SIG-M5 treated with dmso at 0.1 percent for 504 hours (cell line): ENCODE measurements around the gene WDR41.
"Not testable (repeated sequence)": the region's sequence is repeated elsewhere in the genome, so short reads cannot be mapped to it uniquely, and the experiment has no call there.

Experiments used
- DNase-seq: peaks from one replicate; lab custom pipeline; 2025; ENCODE audit not compliant: unreplicated experiment; lab: John Stamatoyannopoulos, UW

The WDR41 gene

GRCh38 chr5:77491783-77492652 is at the start of gene WDR41:
TSS of gene WDR41 (minus strand) at chr5:77492316. CDS start at chr5:77492220, 96 bp downstream.
- peak; percentile 95 for DNase-seq

DNA sequence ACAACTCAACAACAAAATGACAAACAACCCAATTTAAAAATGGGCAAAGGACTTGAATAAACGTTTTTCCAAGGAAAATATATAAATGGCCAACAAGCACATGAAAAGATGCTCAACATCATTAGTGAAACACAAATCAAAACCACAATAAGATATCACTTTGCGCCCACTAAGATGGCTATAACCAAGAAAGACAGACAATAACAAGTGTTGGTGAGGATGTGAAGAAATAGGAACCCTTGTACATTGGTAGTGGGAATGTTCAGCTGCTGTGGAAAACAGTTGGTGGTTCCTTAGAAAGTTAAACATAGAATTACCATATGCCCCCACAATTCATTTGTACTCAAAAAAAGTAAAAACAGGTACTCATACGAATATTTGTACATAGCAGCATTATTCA is 39.2 kb upstream of the WDR41 start:
- DNase-seq: no peak

- DNase-seq: peak; percentile 33
Measured at GRCh38 chr5:77518304-77518703, 26.2 kb upstream of the WDR41 start.

DNA sequence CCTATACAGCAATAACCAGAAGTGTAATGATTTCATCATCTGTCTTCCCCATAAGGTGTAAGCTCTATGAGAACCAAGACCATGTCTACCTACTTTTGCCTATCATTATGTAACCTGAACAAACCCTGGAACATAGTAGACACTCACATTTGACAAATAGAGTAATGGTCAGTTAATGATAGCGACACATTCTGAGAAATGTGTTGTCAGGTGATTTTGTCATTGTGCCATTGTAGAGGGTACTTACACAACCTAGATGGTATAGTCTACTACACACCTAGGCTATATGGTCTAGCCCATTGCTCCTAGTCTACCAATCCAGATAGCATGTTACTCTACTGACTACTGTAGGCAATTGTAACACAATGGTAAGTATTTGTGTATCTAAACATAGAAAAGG is 22.3 kb upstream of the WDR41 start:
- no peak for DNase-seq

DNA sequence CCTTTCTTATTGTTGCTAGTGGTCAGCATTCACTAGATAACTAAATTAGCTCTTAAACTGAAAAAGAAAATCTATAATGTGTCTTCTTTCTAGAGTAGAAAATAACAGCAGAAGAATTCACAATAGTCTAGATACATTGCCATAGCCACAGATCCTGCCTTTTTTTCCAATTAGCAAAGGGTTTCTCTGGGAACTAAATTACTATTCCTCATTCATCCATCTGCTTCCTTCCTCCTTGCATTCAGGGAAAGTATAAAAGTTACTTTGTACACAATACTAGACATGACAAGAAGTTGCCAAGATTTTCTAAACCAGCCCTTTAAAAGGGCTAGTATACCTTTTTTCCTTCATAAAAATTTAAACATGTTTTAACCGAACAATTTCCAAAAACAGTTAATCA is 21.2 kb upstream of the WDR41 start:
- DNase-seq: no peak

DNA sequence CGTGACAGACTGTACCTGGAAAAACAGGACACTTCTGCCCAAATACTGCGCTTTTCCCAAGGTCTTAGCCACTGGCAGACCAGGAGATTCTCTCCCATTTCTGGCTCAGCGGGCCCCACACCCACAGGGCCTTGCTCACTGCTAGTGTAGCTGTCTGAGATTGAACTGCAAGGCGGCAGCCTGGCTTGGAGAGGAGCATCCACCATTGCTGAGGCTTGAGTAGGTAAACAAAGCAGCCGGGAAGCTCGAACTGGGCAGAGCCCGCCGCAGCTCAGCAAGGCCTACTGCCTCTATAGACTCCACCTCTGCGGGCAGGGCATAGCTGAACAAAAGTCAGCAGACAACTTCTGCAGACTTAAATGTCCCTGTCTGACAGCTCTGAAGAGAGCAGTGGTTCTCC is 9.0 kb upstream of the WDR41 start:
- DNase-seq: not testable (repeated sequence)

DNA sequence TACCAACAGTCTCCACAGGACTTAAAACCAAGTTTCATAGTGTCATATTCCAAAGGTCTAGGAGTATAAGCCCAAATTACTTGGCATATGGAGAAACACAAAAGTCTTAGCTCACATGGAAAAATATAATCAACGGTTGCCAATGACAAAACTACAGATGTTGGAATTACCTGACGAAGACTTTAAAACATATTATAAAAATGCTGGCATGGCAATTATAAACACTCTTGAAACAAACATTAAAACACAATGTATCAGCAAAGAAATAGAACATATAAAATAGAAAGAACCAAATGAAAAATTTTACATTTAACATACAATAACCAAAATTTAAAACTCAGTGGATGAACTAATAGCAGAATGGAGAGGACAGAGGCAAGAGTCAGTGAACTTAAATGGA is 7.9 kb upstream of the WDR41 start:
- DNase-seq: no peak

DNA sequence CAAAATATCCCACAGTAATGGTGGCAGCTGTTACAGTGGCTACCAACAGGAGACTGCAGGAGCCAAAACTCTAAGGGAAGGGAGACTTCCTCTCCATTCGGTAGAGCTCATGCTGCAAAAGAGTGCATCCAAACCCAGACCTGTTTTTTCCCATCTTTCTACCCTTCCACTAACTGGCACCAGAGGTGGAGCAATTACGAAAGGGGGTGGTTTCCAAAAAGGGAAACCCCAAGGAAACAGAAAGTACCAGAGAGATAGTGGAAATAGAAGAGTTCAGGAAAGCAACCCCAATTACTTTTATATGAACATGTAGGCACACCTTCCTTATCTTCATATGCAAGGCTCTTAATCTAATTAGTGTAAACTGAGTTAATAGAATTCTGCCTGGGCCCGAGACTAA is 7.3 kb upstream of the WDR41 start:
- DNase-seq: no peak

DNA sequence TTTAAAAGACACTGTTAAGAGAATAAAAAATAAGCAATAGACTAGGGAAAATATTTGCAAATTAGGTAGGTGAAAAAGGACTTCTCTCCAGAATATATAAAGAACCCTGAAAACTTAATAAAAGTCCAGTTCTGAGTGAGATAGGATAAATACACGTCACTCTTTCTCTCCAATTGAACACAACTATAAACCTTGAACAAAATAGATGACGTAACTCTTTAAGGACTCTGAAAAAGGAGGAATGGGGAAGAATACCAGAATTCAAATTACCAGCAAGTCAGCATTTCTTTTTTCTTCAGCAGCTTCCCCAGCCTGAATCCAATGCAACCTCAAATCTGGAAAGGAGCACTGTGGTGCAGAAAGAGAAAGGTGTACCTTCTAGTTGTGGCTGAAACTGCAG is 6.8 kb upstream of the WDR41 start:
- peak; percentile 19 for DNase-seq

- DNase-seq: no peak
Measured at GRCh38 chr5:77494935-77495334, 2.8 kb upstream of the WDR41 start.

DNA sequence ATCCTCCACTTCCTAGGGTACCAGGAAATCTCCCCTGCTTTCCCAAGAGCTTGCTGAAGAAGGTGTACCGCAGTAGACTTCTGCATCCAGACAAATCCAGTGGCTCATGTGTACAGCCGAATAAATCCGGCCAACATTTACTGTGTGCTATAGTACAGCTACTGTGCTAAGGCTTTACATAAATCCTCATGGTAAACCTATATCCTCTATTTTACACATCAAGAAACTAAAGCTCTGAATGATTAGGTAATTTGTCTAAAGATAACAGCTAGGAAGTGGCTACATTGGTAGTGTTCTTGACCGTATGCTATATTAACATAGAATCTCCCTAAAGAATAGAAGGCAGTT is 511 bp upstream of the WDR41 start:
- no peak for DNase-seq

DNA sequence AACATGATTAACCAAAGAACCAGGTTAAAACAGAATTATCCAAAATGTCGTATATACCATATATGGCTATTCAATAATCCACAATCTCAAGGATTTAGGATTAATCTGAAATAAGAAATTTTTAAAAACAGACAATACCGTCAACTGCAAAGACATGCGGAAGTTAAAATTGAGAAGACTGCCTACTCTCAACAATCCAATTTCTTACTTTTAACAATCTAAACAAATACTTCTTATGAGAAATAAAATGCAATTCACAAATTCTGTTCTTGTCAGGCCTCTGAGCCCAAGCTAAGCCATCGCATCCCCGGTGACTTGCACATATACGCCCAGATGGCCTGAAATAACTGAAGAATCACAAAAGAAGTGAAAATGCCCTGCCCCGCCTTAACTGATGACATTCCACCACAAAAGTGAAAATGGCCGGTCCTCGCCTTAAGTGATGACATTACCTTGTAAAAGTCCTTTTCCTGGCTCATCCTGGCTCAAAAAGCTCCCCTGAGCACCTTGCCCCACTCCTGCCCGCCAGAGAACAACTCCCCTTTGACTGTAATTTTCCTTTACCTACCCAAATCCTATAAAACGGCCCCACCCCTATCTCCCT is 1.3 kb downstream of the WDR41 start:
- not testable (repeated sequence) for DNase-seq

GRCh38 chr5:77486344-77486962 is 5.7 kb downstream of the WDR41 start:
- DNase-seq: no peak

- DNase-seq: peak; percentile 68
Measured at GRCh38 chr5:77483682-77484081, 8.4 kb downstream of the WDR41 start.

- not testable (repeated sequence) for DNase-seq
Measured at GRCh38 chr5:77475041-77475440, 17.1 kb downstream of the WDR41 start.

- DNase-seq: not testable (repeated sequence)
Measured at GRCh38 chr5:77468875-77469274, 23.2 kb downstream of the WDR41 start.

DNA sequence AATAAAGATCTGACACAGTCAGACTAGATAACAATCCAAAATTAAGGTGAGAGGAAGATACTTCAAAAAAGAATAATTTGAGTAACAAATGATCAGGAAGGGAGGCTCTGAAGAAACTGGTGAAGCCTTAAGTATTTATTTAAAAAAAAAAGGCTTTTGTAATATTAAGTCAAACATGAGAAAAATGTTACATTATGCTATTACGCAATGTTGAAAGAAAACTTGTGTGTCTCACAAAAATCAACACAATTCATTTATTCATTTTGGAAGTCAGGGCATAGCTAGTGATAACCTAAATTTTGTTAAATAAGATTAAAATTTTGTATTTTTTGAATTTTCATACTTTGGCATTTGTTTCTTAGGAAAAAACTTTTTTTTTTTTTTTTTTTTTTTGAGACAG is 28.2 kb downstream of the WDR41 start:
- no peak for DNase-seq

- no peak for DNase-seq
Measured at GRCh38 chr5:77461287-77461686, 30.8 kb downstream of the WDR41 start.

- no peak for DNase-seq
Measured at GRCh38 chr5:77454123-77454522, 38.0 kb downstream of the WDR41 start.

- DNase-seq: no peak
Measured at GRCh38 chr5:77452351-77452750, 39.8 kb downstream of the WDR41 start.

DNA sequence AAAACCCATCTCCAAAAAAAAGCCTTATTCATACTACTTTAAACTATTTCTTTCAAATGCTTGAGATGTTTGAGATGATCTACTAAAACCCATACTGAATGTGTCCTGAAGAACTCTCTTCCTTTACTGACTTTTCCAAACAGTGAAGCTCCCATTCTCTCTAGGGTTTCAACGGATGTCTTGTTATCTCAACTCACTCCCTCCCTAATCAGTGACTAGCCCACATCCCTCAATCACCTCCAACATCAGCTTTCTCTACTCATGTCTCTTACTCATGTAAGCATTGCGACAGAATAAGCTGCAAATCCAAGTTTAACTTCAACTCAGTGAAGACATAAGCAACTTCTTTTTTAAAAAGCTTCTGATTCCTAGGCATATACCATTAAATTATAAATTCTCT is 42.1 kb downstream of the WDR41 start:
- DNase-seq: no peak

DNA sequence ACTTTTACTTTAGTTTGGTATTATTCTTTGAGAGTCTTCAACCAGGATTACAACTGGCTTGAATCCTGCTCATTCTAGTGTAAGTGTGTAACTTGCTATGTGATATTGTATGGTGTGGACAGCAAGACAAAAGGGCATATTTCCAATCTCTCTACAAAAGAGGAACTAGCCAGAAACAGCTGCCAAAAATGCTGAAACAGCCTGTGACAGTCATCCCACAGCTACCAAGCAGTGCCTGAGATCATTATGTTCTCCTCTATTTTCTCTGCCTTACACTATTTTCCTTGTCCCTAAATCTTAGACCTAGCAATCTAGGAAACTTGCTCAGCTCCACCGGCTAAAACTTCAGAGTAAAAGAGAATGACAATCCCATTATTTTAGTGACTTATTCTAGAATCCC is 42.8 kb downstream of the WDR41 start:
- peak; percentile 57 for DNase-seq
